ENCODE data around the gene RNF149. TPM values are rescaled to one million over a fixed set of nuclear protein-coding genes. Genes with fewer than 3 reads are reported as not detected.

Gene RNF149
- total RNA-seq, 4 donors from 2014 or later, result 70.1 to 135 (median 77.7) TPM

- H3K27me3 ChIP-seq, result no peaks in the 10 kb centered on the region
- no peaks in the 10 kb centered on the region for H3K9me3 ChIP-seq
- H3K27ac ChIP-seq, result no peak overlapping the region
- no peak for TF ChIP-seq POLR2A (IDR thresholded peaks at IDR 0.05)
- TF ChIP-seq CTCF (IDR thresholded peaks at IDR 0.05), result no peak
- no peak for TF ChIP-seq POLR2AphosphoS5 (IDR thresholded peaks at IDR 0.05)
- no peak for TF ChIP-seq EP300 (IDR thresholded peaks at IDR 0.05)
- H3K4me3 ChIP-seq, result no peak overlapping the region
- WGBS, result 90% methylated on average over 3 of the region's 3 CpGs
- H3K36me3 ChIP-seq, result peaks cover 99% of the 10 kb centered on the region
- no peaks in the 10 kb centered on the region for H3K4me1 ChIP-seq
- no peak for DNase-seq (ENCODE audit: low spot score in 2 of 2)
Measured at GRCh38 chr2:101282980-101283379, 25.5 kb downstream of the RNF149 start.

GRCh38 chr2:101281482-101281881 is 27.0 kb downstream of the RNF149 start:
- H3K4me3 ChIP-seq, result no peak overlapping the region
- H3K9me3 ChIP-seq, result no peaks in the 10 kb centered on the region
- 88% methylated on average over 4 of the region's 4 CpGs for WGBS
- no peaks in the 10 kb centered on the region for H3K4me1 ChIP-seq
- H3K27me3 ChIP-seq, result no peaks in the 10 kb centered on the region
- no peak overlapping the region for H3K27ac ChIP-seq
- H3K36me3 ChIP-seq, result peaks cover 91% of the 10 kb centered on the region
- DNase-seq (ENCODE audit: low spot score in 2 of 2), result no peak
- TF ChIP-seq CTCF (IDR thresholded peaks at IDR 0.05) (no peak), POLR2A (IDR thresholded peaks at IDR 0.05) (no peak), POLR2AphosphoS5 (IDR thresholded peaks at IDR 0.05) (no peak), EP300 (IDR thresholded peaks at IDR 0.05) (no peak)

- TF ChIP-seq CTCF (IDR thresholded peaks at IDR 0.05) (no peak), EP300 (IDR thresholded peaks at IDR 0.05) (no peak), POLR2AphosphoS5 (IDR thresholded peaks at IDR 0.05) (no peak), POLR2A (IDR thresholded peaks at IDR 0.05) (no peak)
- no peak for DNase-seq (ENCODE audit: low spot score in 2 of 2)
- WGBS, result 86% methylated on average over 3 of the region's 3 CpGs
- no peaks in the 10 kb centered on the region for H3K9me3 ChIP-seq
- H3K36me3 ChIP-seq, result peaks cover 74% of the 10 kb centered on the region
- no peak overlapping the region for H3K4me3 ChIP-seq
- H3K27me3 ChIP-seq, result no peaks in the 10 kb centered on the region
- no peaks in the 10 kb centered on the region for H3K4me1 ChIP-seq
- no peak overlapping the region for H3K27ac ChIP-seq
Measured at GRCh38 chr2:101278925-101279324, 29.6 kb downstream of the RNF149 start.

GRCh38 chr2:101277111-101277510 is 31.4 kb downstream of the RNF149 start:
- no peaks in the 10 kb centered on the region for H3K9me3 ChIP-seq
- no peak overlapping the region for H3K4me3 ChIP-seq
- H3K4me1 ChIP-seq, result no peaks in the 10 kb centered on the region
- peaks cover 72% of the 10 kb centered on the region for H3K36me3 ChIP-seq
- no peaks in the 10 kb centered on the region for H3K27me3 ChIP-seq
- TF ChIP-seq CTCF (IDR thresholded peaks at IDR 0.05) (no peak), POLR2A (IDR thresholded peaks at IDR 0.05) (no peak), POLR2AphosphoS5 (IDR thresholded peaks at IDR 0.05) (no peak), EP300 (IDR thresholded peaks at IDR 0.05) (no peak)
- no peak for DNase-seq (ENCODE audit: low spot score in 2 of 2)
- H3K27ac ChIP-seq, result no peak overlapping the region
- WGBS, result 75% methylated on average over 7 of the region's 7 CpGs

- TF ChIP-seq POLR2AphosphoS5 (IDR thresholded peaks at IDR 0.05) (no peak), EP300 (IDR thresholded peaks at IDR 0.05) (no peak)
- WGBS, result 92% methylated on average over 5 of the region's 5 CpGs
- DNase-seq (ENCODE audit: low spot score in 2 of 2), result no peak
- H3K9me3 ChIP-seq, result no peaks in the 10 kb centered on the region
- H3K4me1 ChIP-seq, result no peaks in the 10 kb centered on the region
- no peak overlapping the region for H3K27ac ChIP-seq
- H3K4me3 ChIP-seq, result no peak overlapping the region
- peaks cover 72% of the 10 kb centered on the region for H3K36me3 ChIP-seq
- H3K27me3 ChIP-seq, result no peaks in the 10 kb centered on the region
Measured at GRCh38 chr2:101274142-101274541, 34.4 kb downstream of the RNF149 start.

GRCh38 chr2:101273056-101273455 is 35.4 kb downstream of the RNF149 start:
- Histone ChIP-seq H3K4me3 (no peak overlapping the region), H3K27ac (no peak overlapping the region), H3K36me3 (peaks cover 72% of the 10 kb centered on the region), H3K9me3 (no peaks in the 10 kb centered on the region), H3K27me3 (no peaks in the 10 kb centered on the region), H3K4me1 (no peaks in the 10 kb centered on the region)
- no peak for DNase-seq (ENCODE audit: low spot score in 2 of 2)
- TF ChIP-seq POLR2AphosphoS5 (IDR thresholded peaks at IDR 0.05) (no peak), EP300 (IDR thresholded peaks at IDR 0.05) (no peak), POLR2A (IDR thresholded peaks at IDR 0.05) (no peak), CTCF (IDR thresholded peaks at IDR 0.05) (no peak)
- WGBS, result 85% methylated on average over 8 of the region's 8 CpGs
